SK-N-SH (cell line): ENCODE results near the gene TMEM134. TPM values are rescaled to one million over a fixed set of nuclear protein-coding genes. Genes with fewer than 3 reads are reported as not detected.

Experiments
- CTCF ChIA-PET: fragments of 300-600, 350-600 bp; formaldehyde crosslinking; extraction: SDS; loops from one replicate; lab custom pipeline; 2021; lab: Yijun Ruan, JAX
- POLR2A ChIA-PET: fragments of 350-600 bp; sonication (Branson Sonifier 250); formaldehyde crosslinking; extraction: SDS; loops from one replicate; lab custom pipeline; 2020; ENCODE audit warnings: antibody characterized with exemption, inconsistent platforms; lab: Yijun Ruan, JAX
- DNase-seq: peaks from one replicate; pipeline ENCODE4 v3.0.0; 2012
- H2AFZ ChIP-seq: fragments of 200-600 bp; sonication (generic); 2 replicates; pipeline ENCODE4 v1.8.1; 2016; ENCODE audit warnings: antibody characterized with exemption, mild to moderate bottlenecking, low read depth
- H3F3A ChIP-seq: fragments of 200-600 bp; sonication (generic); replicated peaks from 2 replicates; pipeline ENCODE3; 2016; ENCODE audit warnings: antibody characterized with exemption, mild to moderate bottlenecking; ENCODE audit not compliant: insufficient read depth
- H3K27ac ChIP-seq, 2 experiments: fragments of 200-500 bp in 1 of 2; fragments of 200-600 bp in 1 of 2; sonication (Bioruptor generic) in 1 of 2; sonication (generic), shearing (Covaris generic) in 1 of 2; 2 replicates each; pipeline versions ENCODE4 v1.5.1 to v1.6.1; 2014 to 2016; ENCODE audit warnings: low read depth in 2 of 2, inconsistent platforms in 1 of 2, low read length in 1 of 2, mild to moderate bottlenecking in 1 of 2, mixed read lengths in 1 of 2
- H3K27me3 ChIP-seq: fragments of 200-600 bp; sonication (generic), shearing (Covaris generic); 2 replicates; pipeline ENCODE4 v1.6.1; 2016; ENCODE audit warnings: mixed run types; ENCODE audit not compliant: insufficient read depth
- H3K36me3 ChIP-seq, 2 experiments: fragments of 200-500 bp in 1 of 2; fragments of 200-600 bp in 1 of 2; sonication (Bioruptor generic) in 1 of 2; sonication (generic) in 1 of 2; replicated peaks in 1 of 2; 2 replicates each; pipeline versions ENCODE3 to v1.5.1; 2014 to 2016; ENCODE audit warnings: low read length in 1 of 2, mild to moderate bottlenecking in 1 of 2; ENCODE audit not compliant: insufficient read depth in 2 of 2, control insufficient read depth in 1 of 2
- H3K4me1 ChIP-seq, 2 experiments: fragments of 200-500 bp in 1 of 2; fragments of 200-600 bp in 1 of 2; sonication (Bioruptor generic) in 1 of 2; sonication (generic), shearing (Covaris generic) in 1 of 2; 2 replicates each; pipeline versions ENCODE4 v1.5.1 to v1.6.1; 2014 to 2016; ENCODE audit warnings: low read depth in 1 of 2, low read length in 1 of 2, mixed run types in 1 of 2; ENCODE audit not compliant: insufficient read depth in 2 of 2, control insufficient read depth in 1 of 2
- H3K4me2 ChIP-seq: fragments of 200-600 bp; sonication (generic), shearing (Covaris generic); 2 replicates; pipeline ENCODE4 v1.6.1; 2017; ENCODE audit warnings: mixed run types
- H3K4me3 ChIP-seq, 2 experiments: fragments of 200-500 bp in 1 of 2; fragments of 200-600 bp in 1 of 2; sonication (Bioruptor generic) in 1 of 2; sonication (generic), shearing (Covaris generic) in 1 of 2; 2 replicates each; pipeline versions ENCODE4 v1.5.1 to v1.8.1; 2014 to 2016; ENCODE audit warnings: low read depth in 2 of 2, inconsistent platforms in 1 of 2, low read length in 1 of 2, mild to moderate bottlenecking in 1 of 2, mixed read lengths in 1 of 2, moderate library complexity in 1 of 2
- H3K79me2 ChIP-seq: fragments of 200-600 bp; sonication (generic); 2 replicates; pipeline ENCODE4 v1.8.1; 2017; ENCODE audit warnings: mild to moderate bottlenecking; ENCODE audit not compliant: insufficient read depth
- H3K9ac ChIP-seq: fragments of 200-600 bp; sonication (generic); 2 replicates; pipeline ENCODE4 v1.6.1; 2017; ENCODE audit warnings: mixed run types
- H3K9me2 ChIP-seq: fragments of 200-600 bp; sonication (generic); 2 replicates; pipeline ENCODE4 v1.6.1; 2017; ENCODE audit warnings: mixed run types
- H3K9me3 ChIP-seq: fragments of 200-600 bp; sonication (generic); 2 replicates; pipeline ENCODE4 v1.6.1; 2017; ENCODE audit warnings: mixed run types, mild to moderate bottlenecking, moderate library complexity
- H4K20me1 ChIP-seq: fragments of 200-600 bp; sonication (generic); 2 replicates; pipeline ENCODE4 v1.6.1; 2017; ENCODE audit warnings: mild to moderate bottlenecking, mixed run types; ENCODE audit not compliant: insufficient read depth
- ELF1 ChIP-seq: IDR thresholded peaks from 2 replicates; pipeline ENCODE4 v1.4.0; 2012
- EP300 ChIP-seq, 2 experiments: IDR thresholded peaks; 2 replicates each; pipeline versions ENCODE4 v1.4.0 to v1.6.1; 2012; ENCODE audit warnings: borderline replicate concordance in 1 of 2, low read depth in 1 of 2, low read length in 1 of 2
- EZH2phosphoT487 ChIP-seq: fragments of 200-600 bp; sonication (generic); IDR thresholded peaks from 2 replicates; pipeline ENCODE4 v1.6.1; 2017; ENCODE audit warnings: low read depth, mixed run types, mild to moderate bottlenecking, antibody characterized with exemption, moderate library complexity, borderline replicate concordance
- FOSL2 ChIP-seq: IDR thresholded peaks from 2 replicates; pipeline ENCODE4 v1.4.0; 2012; ENCODE audit warnings: low read depth, mild to moderate bottlenecking, moderate library complexity, borderline replicate concordance
- GABPA ChIP-seq: IDR thresholded peaks from 2 replicates; pipeline ENCODE4 v1.4.0; 2012; ENCODE audit warnings: low read depth, mild to moderate bottlenecking
- JUND ChIP-seq: IDR thresholded peaks from 2 replicates; pipeline ENCODE4 v1.4.0; 2012
- MEF2A ChIP-seq: IDR thresholded peaks from 2 replicates; pipeline ENCODE4 v1.4.0; 2012; ENCODE audit warnings: low read depth, borderline replicate concordance
- NFIC ChIP-seq: IDR thresholded peaks from 2 replicates; pipeline ENCODE4 v1.4.0; 2012; ENCODE audit warnings: borderline replicate concordance
- NRF1 ChIP-seq: IDR thresholded peaks from 2 replicates; pipeline ENCODE4 v1.6.1; 2012; ENCODE audit warnings: low read depth, mild to moderate bottlenecking, low read length
- RFX5 ChIP-seq: IDR thresholded peaks from 2 replicates; pipeline ENCODE4 v1.6.1; 2012; ENCODE audit warnings: mild to moderate bottlenecking, improper control_type of control experiment, low read length
- RXRA ChIP-seq: IDR thresholded peaks from 2 replicates; pipeline ENCODE4 v1.4.0; 2012; ENCODE audit warnings: low read depth, mild to moderate bottlenecking, borderline replicate concordance
- SIN3A ChIP-seq: IDR thresholded peaks from 2 replicates; pipeline ENCODE4 v1.6.1; 2012; ENCODE audit warnings: low read depth, mild to moderate bottlenecking, low read length, moderate library complexity, borderline replicate concordance
- TCF12 ChIP-seq: IDR thresholded peaks from 2 replicates; pipeline ENCODE4 v1.4.0; 2012
- TEAD4 ChIP-seq: IDR thresholded peaks from 2 replicates; pipeline ENCODE4 v1.4.0; 2012; ENCODE audit warnings: mild to moderate bottlenecking, borderline replicate concordance; ENCODE audit not compliant: insufficient read depth
- WGBS: methylation state at CpG from one replicate; pipeline ENCODE4 v1.1.6; 2017; ENCODE audit warnings: low lambda C conversion rate; 5-methylcytosine and 5-hydroxymethylcytosine counted together
- polyA plus RNA-seq, 3 experiments: library from polyadenylated mRNA; depleted of rRNA; stranded (reverse); fragments of >200 nt; gene quantifications; 2 replicates each; pipeline ENCODE4 v1.2.3, GENCODE V29; 2012
- TF ChIP-seq, protein P1 (sequence below): fragments of 150-350 bp; IDR thresholded peaks from 2 replicates; pipeline ENCODE4 v1.6.1; 2016; ENCODE audit warnings: mild to moderate bottlenecking, low read depth, low read length
- TF ChIP-seq, protein P2 (sequence below): IDR thresholded peaks from 2 replicates; pipeline ENCODE4 v1.4.0; 2012; ENCODE audit warnings: low read depth
- TF ChIP-seq, protein P3 (sequence below): IDR thresholded peaks from 2 replicates; pipeline ENCODE4 v1.4.0; 2012; ENCODE audit warnings: low read depth, borderline replicate concordance
- TF ChIP-seq, protein P4 (sequence below): fragments of 150-350 bp; IDR thresholded peaks from 2 replicates; pipeline ENCODE4 v1.6.1; 2017; ENCODE audit warnings: antibody characterized with exemption, low read length, low read depth, borderline replicate concordance

Gene TMEM134
- polyA plus RNA-seq, 1 of the 3 experiments (the other 2 are of a cell fraction) = 132 TPM

DNA sequence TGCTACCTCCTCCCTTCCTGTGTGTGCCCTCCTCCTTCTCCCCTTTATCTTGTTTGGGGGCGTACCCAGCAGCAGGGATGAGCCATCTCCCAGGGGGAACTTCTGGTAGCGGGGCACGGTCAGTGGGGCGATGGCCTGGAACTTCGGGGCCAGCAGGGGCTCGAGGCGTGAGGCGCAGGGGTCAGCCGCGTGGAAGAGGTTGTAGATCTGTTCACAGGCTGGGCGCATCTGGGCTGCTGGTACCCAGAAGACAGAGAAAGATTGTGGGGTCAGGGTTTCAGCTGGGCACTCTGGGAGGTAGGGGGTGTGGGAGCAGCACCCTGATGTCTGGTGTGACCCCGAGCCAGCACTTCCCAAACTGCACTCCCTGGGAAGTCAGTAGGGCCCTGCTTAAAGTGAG lies 27.1 kb upstream of the TMEM134 start:
- no peak for DNase-seq
- Histone ChIP-seq H3K27ac (no peak overlapping the region), H3K9ac (no peak overlapping the region), H3K79me2 (no peaks in the 10 kb centered on the region; the same call in 1 of the 2 replicates), H3K4me3 (no peak overlapping the region), H3K4me1 (no peaks in the 10 kb centered on the region), H4K20me1 (no peaks in the 10 kb centered on the region), H3K9me2 (no peaks in the 10 kb centered on the region), H3K9me3 (no peaks in the 10 kb centered on the region), H2AFZ (no peak overlapping the region), H3K4me2 (no peak overlapping the region), H3F3A (peaks cover 6% of the 10 kb centered on the region), H3K27me3 (no peaks in the 10 kb centered on the region), H3K36me3 (peaks cover 8 to 23% of the 10 kb centered on the region in 2 experiments)
- CTCF ChIA-PET = no interaction called here
- TF ChIP-seq GABPA (no peak), NFIC (no peak)
- TF ChIP-seq, protein P1, sequence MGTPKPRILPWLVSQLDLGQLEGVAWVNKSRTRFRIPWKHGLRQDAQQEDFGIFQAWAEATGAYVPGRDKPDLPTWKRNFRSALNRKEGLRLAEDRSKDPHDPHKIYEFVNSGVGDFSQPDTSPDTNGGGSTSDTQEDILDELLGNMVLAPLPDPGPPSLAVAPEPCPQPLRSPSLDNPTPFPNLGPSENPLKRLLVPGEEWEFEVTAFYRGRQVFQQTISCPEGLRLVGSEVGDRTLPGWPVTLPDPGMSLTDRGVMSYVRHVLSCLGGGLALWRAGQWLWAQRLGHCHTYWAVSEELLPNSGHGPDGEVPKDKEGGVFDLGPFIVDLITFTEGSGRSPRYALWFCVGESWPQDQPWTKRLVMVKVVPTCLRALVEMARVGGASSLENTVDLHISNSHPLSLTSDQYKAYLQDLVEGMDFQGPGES = no peak
- WGBS = 100% methylated on average over 11 of the region's 12 CpGs
- POLR2A ChIA-PET = no interaction called here

DNA sequence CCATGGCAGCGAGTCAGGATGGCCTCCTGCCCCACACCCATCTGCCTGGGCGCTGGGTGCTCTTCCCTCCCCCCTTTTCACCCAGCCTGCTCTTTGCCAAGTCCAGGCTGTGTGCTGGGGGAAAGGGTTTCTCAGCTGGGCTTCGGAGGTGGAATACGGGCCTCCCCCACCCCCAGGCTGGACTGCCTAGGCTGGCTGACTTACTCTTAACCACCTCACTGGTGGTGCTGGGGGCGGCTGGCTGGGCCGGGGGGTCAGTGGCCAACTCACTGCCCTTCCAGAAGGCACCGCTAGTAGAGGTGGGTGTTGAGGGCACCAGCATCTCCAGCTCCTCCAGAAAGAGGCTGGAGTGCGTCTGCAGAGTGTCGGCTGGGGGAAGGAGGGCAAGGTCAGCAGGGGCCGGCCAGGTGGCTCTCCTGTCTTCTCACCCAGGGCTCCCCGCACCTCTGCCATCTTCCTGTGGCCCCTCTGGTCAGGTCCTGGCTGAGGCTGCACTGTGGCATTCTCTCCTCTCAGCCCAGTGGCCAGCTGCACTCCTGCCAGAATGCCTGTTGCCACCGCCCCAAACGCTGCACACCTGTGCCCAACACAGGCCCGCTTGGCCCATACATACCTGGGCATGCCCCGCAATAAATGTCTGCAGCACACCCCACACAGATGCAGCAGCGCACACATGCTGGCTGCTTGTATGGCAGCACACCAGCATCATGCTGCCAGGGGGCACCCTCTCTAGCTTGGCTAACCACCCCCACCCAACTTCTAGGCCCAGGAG lies 26.4 kb upstream of the TMEM134 start:
- peak; percentile 34 for DNase-seq
- Histone ChIP-seq H3K27ac (no peak overlapping the region), H3K79me2 (no peaks in the 10 kb centered on the region), H3K4me2 (no peak overlapping the region), H3K9me2 (no peaks in the 10 kb centered on the region), H3K4me1 (no peaks in the 10 kb centered on the region), H3K9me3 (no peaks in the 10 kb centered on the region), H3F3A (peaks cover 6% of the 10 kb centered on the region), H2AFZ (no peak overlapping the region), H3K27me3 (no peaks in the 10 kb centered on the region), H3K4me3 (no peak overlapping the region), H4K20me1 (no peaks in the 10 kb centered on the region), H3K36me3 (peaks cover under 1 to 30% of the 10 kb centered on the region in 2 experiments), H3K9ac (no peak overlapping the region)
- CTCF ChIA-PET = no interaction called here
- 100% methylated on average over 7 of the region's 16 CpGs for WGBS
- TF ChIP-seq MEF2A = no peak
- TF ChIP-seq FOSL2 = no peak
- TF ChIP-seq EZH2phosphoT487 = no peak
- TF ChIP-seq, protein P2, sequence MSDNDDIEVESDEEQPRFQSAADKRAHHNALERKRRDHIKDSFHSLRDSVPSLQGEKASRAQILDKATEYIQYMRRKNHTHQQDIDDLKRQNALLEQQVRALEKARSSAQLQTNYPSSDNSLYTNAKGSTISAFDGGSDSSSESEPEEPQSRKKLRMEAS = no peak
- TF ChIP-seq, protein P1 = no peak
- no peak for TF ChIP-seq ELF1
- no peak for TF ChIP-seq TCF12
- TF ChIP-seq, protein P3, sequence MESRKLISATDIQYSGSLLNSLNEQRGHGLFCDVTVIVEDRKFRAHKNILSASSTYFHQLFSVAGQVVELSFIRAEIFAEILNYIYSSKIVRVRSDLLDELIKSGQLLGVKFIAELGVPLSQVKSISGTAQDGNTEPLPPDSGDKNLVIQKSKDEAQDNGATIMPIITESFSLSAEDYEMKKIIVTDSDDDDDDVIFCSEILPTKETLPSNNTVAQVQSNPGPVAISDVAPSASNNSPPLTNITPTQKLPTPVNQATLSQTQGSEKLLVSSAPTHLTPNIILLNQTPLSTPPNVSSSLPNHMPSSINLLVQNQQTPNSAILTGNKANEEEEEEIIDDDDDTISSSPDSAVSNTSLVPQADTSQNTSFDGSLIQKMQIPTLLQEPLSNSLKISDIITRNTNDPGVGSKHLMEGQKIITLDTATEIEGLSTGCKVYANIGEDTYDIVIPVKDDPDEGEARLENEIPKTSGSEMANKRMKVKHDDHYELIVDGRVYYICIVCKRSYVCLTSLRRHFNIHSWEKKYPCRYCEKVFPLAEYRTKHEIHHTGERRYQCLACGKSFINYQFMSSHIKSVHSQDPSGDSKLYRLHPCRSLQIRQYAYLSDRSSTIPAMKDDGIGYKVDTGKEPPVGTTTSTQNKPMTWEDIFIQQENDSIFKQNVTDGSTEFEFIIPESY = no peak
- TF ChIP-seq, protein P4, sequence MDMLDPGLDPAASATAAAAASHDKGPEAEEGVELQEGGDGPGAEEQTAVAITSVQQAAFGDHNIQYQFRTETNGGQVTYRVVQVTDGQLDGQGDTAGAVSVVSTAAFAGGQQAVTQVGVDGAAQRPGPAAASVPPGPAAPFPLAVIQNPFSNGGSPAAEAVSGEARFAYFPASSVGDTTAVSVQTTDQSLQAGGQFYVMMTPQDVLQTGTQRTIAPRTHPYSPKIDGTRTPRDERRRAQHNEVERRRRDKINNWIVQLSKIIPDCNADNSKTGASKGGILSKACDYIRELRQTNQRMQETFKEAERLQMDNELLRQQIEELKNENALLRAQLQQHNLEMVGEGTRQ = no peak
- TF ChIP-seq RXRA = no peak
- TF ChIP-seq JUND = no peak
- TF ChIP-seq EP300 (IDR thresholded peaks at IDR 0.05; ENCODE audit: borderline replicate concordance in 1 of 2, low read depth in 1 of 2, low read length in 1 of 2) = no peak
- no peak for TF ChIP-seq SIN3A
- TF ChIP-seq RFX5 = no peak
- TF ChIP-seq TEAD4 = no peak
- no peak for TF ChIP-seq NRF1
- POLR2A ChIA-PET = no interaction called here
